Activated naive CD8-positive, alpha-beta T cell (primary cell): ENCODE results near the gene LAYN.

ENCODE experiments used
- H3K27ac Mint-ChIP-seq: one replicate; pipeline ENCODE4 v1.8.0; 2021; ENCODE audit warnings: mixed read lengths
- H3K27me3 Mint-ChIP-seq: one replicate; pipeline ENCODE4 v1.8.0; 2021; ENCODE audit warnings: mixed read lengths
- H3K36me3 Mint-ChIP-seq: one replicate; pipeline ENCODE4 v1.8.0; 2021; ENCODE audit warnings: mixed read lengths
- H3K4me1 Mint-ChIP-seq: one replicate; pipeline ENCODE4 v1.8.0; 2021; ENCODE audit warnings: low read depth, mixed read lengths
- H3K4me3 Mint-ChIP-seq: one replicate; pipeline ENCODE4 v1.8.0; 2021; ENCODE audit warnings: mild to moderate bottlenecking, mixed read lengths
- H3K9me3 Mint-ChIP-seq: one replicate; pipeline ENCODE4 v1.8.0; 2021; ENCODE audit warnings: low read depth, mixed read lengths

LAYN gene

DNA sequence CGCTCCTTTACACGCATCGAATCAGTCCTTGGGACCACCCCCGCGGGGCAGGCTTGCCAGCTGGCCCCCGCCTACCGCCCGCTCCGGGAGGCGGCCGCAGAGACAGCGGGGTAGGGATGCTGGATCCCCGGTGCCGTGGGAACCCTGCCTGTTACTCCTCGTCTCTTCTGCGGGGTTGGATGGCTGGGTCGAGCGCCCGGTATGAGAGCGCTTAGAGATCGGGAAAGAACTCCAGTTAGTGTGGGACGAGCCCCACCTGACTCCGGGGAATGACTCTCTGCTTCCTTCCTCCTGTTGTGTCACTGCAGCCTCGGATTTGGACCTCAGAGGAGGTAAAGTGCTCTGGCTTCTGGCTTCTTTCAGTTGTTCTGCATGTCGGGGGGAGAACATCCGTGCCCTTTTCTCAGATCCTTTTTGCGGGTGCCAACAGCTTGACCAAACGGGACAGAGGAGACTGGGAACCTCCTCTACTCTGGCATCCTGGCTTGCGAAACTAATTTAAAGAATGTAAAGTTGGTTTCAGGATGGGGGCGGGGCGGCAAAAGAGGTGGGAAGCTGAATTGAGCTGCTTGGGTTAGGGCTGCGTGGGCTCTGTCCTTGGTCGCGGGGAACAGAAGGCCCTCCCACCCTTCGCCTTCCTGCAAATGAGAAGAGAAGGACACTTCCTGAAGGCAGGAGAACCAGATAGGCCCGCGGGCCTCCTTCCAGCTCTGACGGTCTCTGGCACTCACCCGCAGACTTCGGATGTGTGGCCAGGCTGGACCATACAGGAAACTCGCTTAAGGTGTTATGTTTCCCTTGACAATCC lies 938 bp downstream of the LAYN start:
- no peaks in the 10 kb centered on the region for H3K9me3 Mint-ChIP-seq
- peaks cover 1% of the 10 kb centered on the region for H3K27me3 Mint-ChIP-seq
- peak overlapping the region; percentile 81 for H3K27ac Mint-ChIP-seq
- H3K4me3 Mint-ChIP-seq, result peak overlapping the region; percentile 90
- peaks cover 3% of the 10 kb centered on the region for H3K36me3 Mint-ChIP-seq
- peaks cover 48% of the 10 kb centered on the region for H3K4me1 Mint-ChIP-seq

DNA sequence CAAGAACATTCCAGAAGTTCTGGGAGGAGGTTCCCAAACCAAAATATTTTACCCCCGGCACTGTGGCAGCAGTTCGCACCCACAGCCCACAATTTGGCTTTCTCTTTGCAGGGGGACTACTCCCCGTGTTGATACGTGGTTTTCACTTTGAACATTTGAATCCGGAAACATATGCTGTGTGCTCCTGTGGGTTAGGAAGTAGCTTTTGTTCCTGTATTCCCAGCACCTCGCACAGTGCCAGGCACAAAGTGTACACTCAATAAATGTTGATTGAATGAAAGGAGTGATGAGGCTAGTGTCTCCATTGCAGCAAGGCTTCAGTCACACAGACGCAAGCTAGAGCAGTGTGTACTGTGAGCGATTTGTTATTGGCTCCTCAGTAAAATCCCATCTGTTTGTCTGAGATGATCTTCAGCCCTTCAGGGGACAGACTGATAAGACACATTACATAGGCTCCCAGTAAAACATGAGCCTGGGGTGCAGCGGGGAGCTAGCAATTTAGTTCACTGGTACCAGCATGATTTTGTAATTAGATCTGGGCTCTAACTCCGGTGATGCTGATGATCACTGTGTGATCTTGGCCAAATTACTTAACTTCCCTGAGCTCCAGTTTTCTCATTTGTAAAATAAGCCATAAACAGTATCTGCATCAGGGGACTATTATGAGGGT lies 2.2 kb downstream of the LAYN start:
- peaks cover 1% of the 10 kb centered on the region for H3K27me3 Mint-ChIP-seq
- H3K4me1 Mint-ChIP-seq, result peaks cover 40% of the 10 kb centered on the region
- H3K27ac Mint-ChIP-seq, result peak overlapping the region; percentile 47
- H3K9me3 Mint-ChIP-seq, result no peaks in the 10 kb centered on the region
- peak overlapping the region; percentile 90 for H3K4me3 Mint-ChIP-seq
- H3K36me3 Mint-ChIP-seq, result peaks cover 3% of the 10 kb centered on the region

DNA sequence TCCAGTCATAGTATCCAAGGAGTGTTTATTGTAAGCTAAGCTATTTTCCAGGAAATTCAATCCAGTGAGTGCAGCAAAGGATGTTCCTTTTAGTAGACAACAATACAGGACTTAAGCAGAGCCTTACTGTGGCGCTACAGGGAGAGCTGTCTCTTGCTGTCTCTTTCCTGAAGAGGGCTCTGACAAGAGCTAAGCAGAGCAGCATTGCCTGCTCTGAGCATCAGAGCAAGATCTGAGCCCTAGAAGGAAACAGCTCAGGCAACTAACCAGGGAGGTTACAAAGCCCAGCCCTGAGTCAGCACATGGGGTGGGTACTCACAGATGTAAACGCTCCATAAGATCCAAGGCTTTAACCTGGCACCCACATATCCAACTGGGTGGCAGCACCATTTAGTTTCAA lies 8.0 kb downstream of the LAYN start:
- H3K4me1 Mint-ChIP-seq, result no peaks in the 10 kb centered on the region
- no peaks in the 10 kb centered on the region for H3K36me3 Mint-ChIP-seq
- H3K9me3 Mint-ChIP-seq, result no peaks in the 10 kb centered on the region
- no peaks in the 10 kb centered on the region for H3K27me3 Mint-ChIP-seq
- H3K27ac Mint-ChIP-seq, result no peak overlapping the region
- H3K4me3 Mint-ChIP-seq, result no peak overlapping the region

DNA sequence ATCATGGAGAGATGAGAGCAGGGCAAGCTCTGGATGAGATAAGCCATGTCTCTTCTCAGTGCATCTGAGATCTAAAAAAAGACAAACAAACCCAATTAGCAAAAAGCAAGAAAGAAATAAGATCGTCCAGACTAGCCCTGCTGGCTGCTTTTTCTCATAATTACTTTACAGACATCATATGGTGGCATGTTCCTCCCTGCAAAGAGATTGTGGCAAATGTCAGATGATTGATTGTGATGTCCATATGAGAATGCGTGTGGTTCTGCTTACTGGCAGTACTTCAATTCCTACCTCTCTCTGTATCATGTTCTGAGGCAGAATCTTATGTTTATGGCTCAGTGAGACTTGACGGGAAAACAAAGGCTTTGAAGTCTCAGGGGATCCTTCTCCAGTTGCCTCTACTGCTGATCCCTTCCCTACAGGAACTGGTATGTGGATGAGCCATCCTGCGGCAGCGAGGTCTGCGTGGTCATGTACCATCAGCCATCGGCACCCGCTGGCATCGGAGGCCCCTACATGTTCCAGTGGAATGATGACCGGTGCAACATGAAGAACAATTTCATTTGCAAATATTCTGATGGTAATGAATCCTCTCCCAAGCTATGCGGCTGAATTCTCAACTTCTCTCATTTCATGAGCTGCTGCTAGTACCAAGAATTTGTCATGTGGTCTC lies 8.8 kb downstream of the LAYN start:
- no peak overlapping the region for H3K4me3 Mint-ChIP-seq
- peaks cover 4% of the 10 kb centered on the region for H3K36me3 Mint-ChIP-seq
- no peaks in the 10 kb centered on the region for H3K27me3 Mint-ChIP-seq
- no peaks in the 10 kb centered on the region for H3K9me3 Mint-ChIP-seq
- H3K27ac Mint-ChIP-seq, result no peak overlapping the region
- H3K4me1 Mint-ChIP-seq, result no peaks in the 10 kb centered on the region

- Mint-ChIP-seq H3K27me3 (no peaks in the 10 kb centered on the region), H3K9me3 (no peaks in the 10 kb centered on the region), H3K27ac (no peak overlapping the region), H3K4me3 (no peak overlapping the region), H3K36me3 (peaks cover 4% of the 10 kb centered on the region), H3K4me1 (no peaks in the 10 kb centered on the region)
These were observed 9.3 kb downstream of the LAYN start for GRCh38 chr11:111549869-111550203.

GRCh38 chr11:111550258-111550657 lies 9.7 kb downstream of the LAYN start:
- Mint-ChIP-seq H3K9me3 (no peaks in the 10 kb centered on the region), H3K27me3 (no peaks in the 10 kb centered on the region), H3K36me3 (peaks cover 8% of the 10 kb centered on the region), H3K4me1 (no peaks in the 10 kb centered on the region), H3K4me3 (no peak overlapping the region), H3K27ac (no peak overlapping the region)

DNA sequence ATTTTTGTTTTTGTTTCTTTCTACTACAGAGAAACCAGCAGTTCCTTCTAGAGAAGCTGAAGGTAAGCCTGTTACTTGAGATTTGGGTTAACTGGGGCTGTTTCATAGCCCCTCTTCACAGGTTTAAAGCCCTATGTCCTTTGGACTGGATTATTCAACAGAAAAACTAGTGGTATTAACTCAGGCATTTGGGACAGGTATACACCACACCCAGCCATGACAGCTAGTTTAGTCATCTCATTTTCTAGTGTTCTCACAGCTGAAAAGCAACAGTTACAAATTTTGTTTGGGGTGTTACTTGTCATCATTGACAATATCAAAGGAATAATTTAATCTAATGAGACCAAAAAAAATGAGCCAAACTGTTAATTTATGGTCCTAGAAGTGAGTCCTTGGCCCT lies 14.0 kb downstream of the LAYN start:
- no peaks in the 10 kb centered on the region for H3K4me1 Mint-ChIP-seq
- H3K27me3 Mint-ChIP-seq, result no peaks in the 10 kb centered on the region
- peaks cover 17% of the 10 kb centered on the region for H3K36me3 Mint-ChIP-seq
- no peak overlapping the region for H3K27ac Mint-ChIP-seq
- no peak overlapping the region for H3K4me3 Mint-ChIP-seq
- H3K9me3 Mint-ChIP-seq, result no peaks in the 10 kb centered on the region

- Mint-ChIP-seq H3K4me3 (no peak overlapping the region), H3K27ac (no peak overlapping the region)
These were observed 14.7 kb downstream of the LAYN start for GRCh38 chr11:111555255-111555654.

DNA sequence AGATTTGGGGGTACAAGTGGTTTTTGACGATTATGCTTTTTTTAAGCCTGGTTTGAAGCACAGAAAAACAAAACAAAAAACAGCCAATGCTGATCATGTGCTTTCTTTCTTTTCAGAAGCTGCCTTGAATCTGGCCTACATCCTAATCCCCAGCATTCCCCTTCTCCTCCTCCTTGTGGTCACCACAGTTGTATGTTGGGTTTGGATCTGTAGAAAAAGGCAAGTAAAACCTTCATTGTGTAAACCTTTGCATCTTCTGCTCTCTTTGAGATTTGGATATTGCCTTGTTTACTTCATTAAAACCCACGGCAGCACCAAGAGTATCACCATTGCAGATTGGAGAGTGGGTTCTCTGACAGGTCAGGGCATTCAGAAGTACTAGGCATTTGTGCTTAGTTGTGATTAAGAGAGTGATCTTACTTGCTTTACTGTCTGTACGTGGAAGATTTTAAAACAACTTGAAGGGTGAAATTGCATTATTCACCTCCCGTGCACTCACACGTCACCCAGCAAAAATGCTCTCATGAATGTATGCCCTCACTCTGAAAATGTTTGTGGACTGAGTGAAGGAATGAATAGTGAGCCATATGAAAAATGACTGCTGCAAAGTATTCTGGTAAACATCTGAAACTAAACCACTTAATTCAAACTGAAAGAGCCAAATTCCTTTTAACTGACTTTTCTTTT lies 17.0 kb downstream of the LAYN start:
- Mint-ChIP-seq H3K36me3 (peaks cover 22% of the 10 kb centered on the region), H3K4me3 (no peak overlapping the region), H3K27me3 (no peaks in the 10 kb centered on the region), H3K27ac (no peak overlapping the region), H3K9me3 (no peaks in the 10 kb centered on the region), H3K4me1 (no peaks in the 10 kb centered on the region)

More at GRCh38 chr11:111555255-111555654, 14.7 kb downstream of the LAYN start:
- H3K4me1 Mint-ChIP-seq, result no peaks in the 10 kb centered on the region
- no peaks in the 10 kb centered on the region for H3K27me3 Mint-ChIP-seq
- peaks cover 22% of the 10 kb centered on the region for H3K36me3 Mint-ChIP-seq
- no peaks in the 10 kb centered on the region for H3K9me3 Mint-ChIP-seq

GRCh38 chr11:111559800-111560464 lies 19.4 kb downstream of the LAYN start:
- Mint-ChIP-seq H3K4me1 (no peaks in the 10 kb centered on the region), H3K27me3 (no peaks in the 10 kb centered on the region), H3K36me3 (peaks cover 18% of the 10 kb centered on the region), H3K9me3 (no peaks in the 10 kb centered on the region), H3K4me3 (no peak overlapping the region), H3K27ac (no peak overlapping the region)

DNA sequence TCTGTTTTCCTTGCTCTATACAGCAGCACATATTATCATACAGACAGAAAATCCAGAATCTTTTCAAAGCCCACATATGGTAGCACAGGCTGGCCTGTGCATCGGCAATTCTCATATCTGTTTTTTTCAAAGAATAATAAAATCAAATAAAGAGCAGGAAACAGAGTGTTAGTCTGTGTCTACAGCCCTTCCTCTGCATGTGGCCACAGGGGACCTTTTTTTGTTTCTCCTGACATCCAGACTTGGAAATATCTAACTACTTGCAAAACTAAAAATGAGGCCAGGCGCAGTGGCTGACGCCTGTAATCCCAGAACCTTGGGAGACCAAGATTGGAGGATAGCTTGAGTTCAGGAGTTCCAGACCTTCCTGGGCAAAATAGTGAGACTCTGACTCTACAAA lies 20.3 kb downstream of the LAYN start:
- H3K4me1 Mint-ChIP-seq, result no peaks in the 10 kb centered on the region
- H3K9me3 Mint-ChIP-seq, result no peaks in the 10 kb centered on the region
- peaks cover 11% of the 10 kb centered on the region for H3K36me3 Mint-ChIP-seq
- H3K4me3 Mint-ChIP-seq, result no peak overlapping the region
- no peaks in the 10 kb centered on the region for H3K27me3 Mint-ChIP-seq
- no peak overlapping the region for H3K27ac Mint-ChIP-seq

DNA sequence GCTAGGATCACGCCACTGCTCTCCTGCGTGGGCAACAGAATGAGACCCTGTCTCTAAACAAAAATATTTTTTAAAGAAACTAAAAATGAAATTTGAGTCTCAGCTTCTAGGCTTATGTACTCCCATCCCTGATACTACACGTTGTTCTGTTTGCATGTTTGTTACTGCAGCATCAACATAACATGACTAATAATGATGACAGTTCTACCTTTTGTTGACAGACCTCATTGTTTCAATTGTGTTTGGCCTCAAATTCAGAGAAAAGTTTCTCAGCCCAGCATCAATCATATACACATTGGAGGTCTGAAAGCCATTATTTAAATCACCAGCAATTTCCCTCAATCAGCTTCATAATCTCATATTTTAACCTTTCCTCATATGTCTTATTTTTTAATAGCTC lies 20.8 kb downstream of the LAYN start:
- Mint-ChIP-seq H3K36me3 (peaks cover 8% of the 10 kb centered on the region), H3K27ac (no peak overlapping the region), H3K27me3 (no peaks in the 10 kb centered on the region), H3K9me3 (no peaks in the 10 kb centered on the region), H3K4me3 (no peak overlapping the region), H3K4me1 (no peaks in the 10 kb centered on the region)

DNA sequence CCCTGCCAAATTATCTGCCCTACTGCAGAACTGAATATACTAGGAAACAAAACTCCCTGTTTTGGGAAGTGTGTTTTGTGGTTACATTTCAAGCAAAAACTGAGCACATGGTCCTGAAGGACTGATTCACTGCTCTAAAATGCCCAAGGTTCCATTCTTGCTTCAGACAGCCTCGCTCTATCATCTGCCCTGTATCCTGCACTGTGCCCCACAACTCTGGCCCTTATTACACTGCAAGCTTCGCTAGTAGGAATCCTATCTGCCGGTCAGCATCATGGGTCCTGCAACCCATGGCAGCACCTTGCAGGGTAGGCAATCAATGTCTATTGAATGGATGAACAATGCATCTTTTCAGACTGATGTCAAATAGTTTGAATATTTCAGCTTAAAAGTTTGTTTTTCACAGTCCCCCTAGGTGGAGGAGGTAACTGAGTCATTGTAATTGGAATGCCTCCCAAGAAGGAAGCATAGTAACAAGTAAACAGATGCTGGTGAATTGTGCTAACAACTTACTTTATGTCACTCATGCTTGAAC lies 21.3 kb downstream of the LAYN start:
- Mint-ChIP-seq H3K27ac (no peak overlapping the region), H3K4me1 (no peaks in the 10 kb centered on the region), H3K27me3 (no peaks in the 10 kb centered on the region), H3K4me3 (no peak overlapping the region), H3K36me3 (peaks cover 8% of the 10 kb centered on the region), H3K9me3 (no peaks in the 10 kb centered on the region)

DNA sequence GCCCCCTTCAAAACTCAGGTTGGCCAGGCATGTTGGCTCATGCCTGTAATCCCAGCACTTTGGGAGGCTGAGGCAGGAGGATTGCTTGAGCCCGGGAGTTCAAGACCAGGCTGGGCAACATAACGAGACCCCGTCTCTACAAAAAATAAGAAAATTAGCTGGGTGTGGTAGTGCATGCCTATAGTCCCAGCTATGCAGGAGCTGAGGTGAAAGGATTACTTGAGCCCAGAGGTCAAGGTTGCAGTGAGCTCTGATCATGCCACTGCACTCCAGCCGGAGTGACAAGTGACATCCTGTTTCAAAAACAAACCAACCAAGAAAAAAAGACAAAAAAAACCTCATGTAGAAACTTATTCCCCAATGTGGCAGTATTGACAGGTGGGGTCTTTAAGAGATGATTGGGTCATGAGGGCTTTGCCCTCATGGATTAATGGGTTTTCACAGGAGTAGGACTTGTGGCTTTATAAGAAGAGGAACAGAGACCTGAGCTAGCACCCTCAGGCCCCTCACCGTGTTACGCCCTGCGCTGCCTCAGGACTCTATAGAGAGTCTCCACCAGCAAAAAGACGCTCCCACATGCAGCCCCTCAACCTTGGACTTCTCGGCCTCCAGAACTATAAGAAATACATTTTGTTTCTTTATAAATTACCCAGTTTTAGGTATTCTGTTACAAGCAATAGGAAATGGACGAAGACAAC lies 22.3 kb downstream of the LAYN start:
- Mint-ChIP-seq H3K27ac (no peak overlapping the region), H3K4me3 (no peak overlapping the region), H3K36me3 (peaks cover 5% of the 10 kb centered on the region), H3K27me3 (no peaks in the 10 kb centered on the region), H3K9me3 (no peaks in the 10 kb centered on the region), H3K4me1 (no peaks in the 10 kb centered on the region)
